ENCODE data around the gene AGPAT3.
"Not testable (repeated sequence)": the region's sequence is repeated elsewhere in the genome, so short reads cannot be mapped to it uniquely, and the experiment has no call there.

The AGPAT3 gene

GRCh38 chr21:43840259-43840658, 24.8 kb upstream of the AGPAT3 start:
- Histone ChIP-seq H3K27ac (ENCODE audit: extremely low read depth, low read depth, low read length) (no peak overlapping the region), H3K4me1 (ENCODE audit: control insufficient read depth, insufficient read depth, low read length) (no peaks in the 10 kb centered on the region), H3K9me3 (ENCODE audit: control insufficient read depth, insufficient read depth, low read depth, low read length) (no peaks in the 10 kb centered on the region), H3K4me3 (ENCODE audit: low read depth, low read length) (no peak overlapping the region), H3K36me3 (ENCODE audit: control insufficient read depth in 2 of 2, insufficient read depth in 1 of 2, low read length in 2 of 2) (no peaks in the 10 kb centered on the region)
- ChIA-PET POLR2A (interaction anchor here (0.6 kb wide), 1 partner anchor 485 kb away, joined by 3 read pairs; no protein-coding TSS in a partner anchor), CTCF (interaction anchor here (2.0 kb wide), 1 partner anchor 29 kb away, joined by 4 read pairs; no protein-coding TSS in a partner anchor)
- TF ChIP-seq ZNF664 (tag by site-specific recombination; IDR thresholded peaks at IDR 0.05) (no peak), ZNF121 (tag by site-specific recombination; IDR thresholded peaks at IDR 0.05) (peak; percentile 76)

- TF ChIP-seq ZNF146 (tag by site-specific recombination; IDR thresholded peaks at IDR 0.05) (no peak), PRDM1 (tag by site-specific recombination; IDR thresholded peaks at IDR 0.05) (peak; percentile 82)
- Histone ChIP-seq H3K27ac (ENCODE audit: extremely low read depth, low read depth, low read length) (no peak overlapping the region), H3K9me3 (ENCODE audit: control insufficient read depth, insufficient read depth, low read depth, low read length) (no peaks in the 10 kb centered on the region), H3K36me3 (ENCODE audit: control insufficient read depth in 2 of 2, insufficient read depth in 1 of 2, low read length in 2 of 2) (no peaks in the 10 kb centered on the region), H3K4me3 (ENCODE audit: low read depth, low read length) (no peak overlapping the region), H3K4me1 (ENCODE audit: control insufficient read depth, insufficient read depth, low read length) (no peaks in the 10 kb centered on the region)
- POLR2A ChIA-PET = no interaction called here
- CTCF ChIA-PET = interaction anchor here (1.0 kb wide), 1 partner anchor 23 kb away, joined by 3 read pairs; no protein-coding TSS in a partner anchor
Measured at GRCh38 chr21:43842742-43843141, 22.3 kb upstream of the AGPAT3 start.

GRCh38 chr21:43844906-43845305, 20.1 kb upstream of the AGPAT3 start:
- CTCF ChIA-PET = interaction anchor here (1.2 to 1.4 kb wide), 2 partner anchors 18 to 115 kb away, joined by 3 to 4 read pairs; no protein-coding TSS in a partner anchor
- POLR2A ChIA-PET; H3K4me3 ChIP-seq (ENCODE audit: low read depth, low read length); H3K9me3 ChIP-seq (ENCODE audit: control insufficient read depth, insufficient read depth, low read depth, low read length); H3K36me3 ChIP-seq (ENCODE audit: control insufficient read depth in 2 of 2, insufficient read depth in 1 of 2, low read length in 2 of 2); H3K4me1 ChIP-seq (ENCODE audit: control insufficient read depth, insufficient read depth, low read length); H3K27ac ChIP-seq (ENCODE audit: extremely low read depth, low read depth, low read length): not testable (repeated sequence)

GRCh38 chr21:43845386-43845785, 19.6 kb upstream of the AGPAT3 start:
- Histone ChIP-seq H3K27ac (ENCODE audit: extremely low read depth, low read depth, low read length) (no peak overlapping the region), H3K36me3 (ENCODE audit: control insufficient read depth in 2 of 2, insufficient read depth in 1 of 2, low read length in 2 of 2) (no peaks in the 10 kb centered on the region), H3K4me1 (ENCODE audit: control insufficient read depth, insufficient read depth, low read length) (no peaks in the 10 kb centered on the region), H3K4me3 (ENCODE audit: low read depth, low read length) (no peak overlapping the region), H3K9me3 (ENCODE audit: control insufficient read depth, insufficient read depth, low read depth, low read length) (no peaks in the 10 kb centered on the region)
- POLR2A ChIA-PET = no interaction called here
- CTCF ChIA-PET = interaction anchor here (1.2 to 1.4 kb wide), 2 partner anchors 19 to 114 kb away, joined by 3 to 4 read pairs; no protein-coding TSS in a partner anchor
- TF ChIP-seq ZNF133 (tag by site-specific recombination; IDR thresholded peaks at IDR 0.05) (no peak), ZNF747 (tag by site-specific recombination; IDR thresholded peaks at IDR 0.05) (no peak), CTCF (tag by site-specific recombination; IDR thresholded peaks at IDR 0.05) (no peak), HOXD13 (CRISPR knock-in tag; IDR thresholded peaks at IDR 0.05; ENCODE audit: borderline replicate concordance) (no peak), ZFP69B (tag by site-specific recombination; IDR thresholded peaks at IDR 0.05) (no peak), TSHZ1 (tag by site-specific recombination; IDR thresholded peaks at IDR 0.05; ENCODE audit: borderline replicate concordance) (no peak), ZNF311 (tag by site-specific recombination; IDR thresholded peaks at IDR 0.05; ENCODE audit: borderline replicate concordance) (no peak)
